Right lobe of liver (tissue), 4 donors: ENCODE results near the gene IFT27.

Source experiments
- POLR2A ChIP-seq: fragments of 450-650 bp; IDR thresholded peaks from one replicate; pipeline ENCODE4 v1.6.1; 2017; ENCODE audit warnings: antibody characterized with exemption, mild to moderate bottlenecking
- TF ChIP-seq, protein P1 (sequence below), 4 donors: fragments of 200-600 bp in 3 of 4; fragments of 450-650 bp in 1 of 4; IDR thresholded peaks; one replicate each; pipeline versions ENCODE4 v1.5.1 to v1.8.0; 2016 to 2022; ENCODE audit warnings: antibody characterized with exemption in 4 of 4, mild to moderate bottlenecking in 2 of 4
- donor health status: DM: no; HTN: no; CAD: no.
- donor health status: DM: no; HTN: no; CAD: no.
- donor health status: DM: no; HTN: yes; CAD: no.

DNA sequence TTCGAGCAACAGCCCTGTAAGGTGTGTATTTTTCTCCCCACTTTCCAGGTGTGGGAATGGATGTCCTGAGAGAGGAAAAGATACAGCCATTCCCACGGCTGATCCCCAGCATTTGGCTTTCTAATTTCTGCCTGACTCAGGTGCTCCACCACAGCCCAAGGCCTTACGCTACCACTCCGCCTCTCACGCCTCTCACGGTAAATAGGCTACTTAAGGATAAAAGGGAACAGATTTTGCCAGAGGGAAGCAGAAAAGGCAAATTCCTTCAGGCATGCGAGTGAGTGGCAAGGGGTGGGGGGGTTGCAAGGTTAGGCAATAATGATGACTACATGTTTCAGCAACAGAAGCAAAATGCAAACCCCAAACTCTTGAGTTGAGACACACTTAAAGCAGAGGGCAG, 31.7 kb upstream of the IFT27 start:
- TF ChIP-seq, protein P1, sequence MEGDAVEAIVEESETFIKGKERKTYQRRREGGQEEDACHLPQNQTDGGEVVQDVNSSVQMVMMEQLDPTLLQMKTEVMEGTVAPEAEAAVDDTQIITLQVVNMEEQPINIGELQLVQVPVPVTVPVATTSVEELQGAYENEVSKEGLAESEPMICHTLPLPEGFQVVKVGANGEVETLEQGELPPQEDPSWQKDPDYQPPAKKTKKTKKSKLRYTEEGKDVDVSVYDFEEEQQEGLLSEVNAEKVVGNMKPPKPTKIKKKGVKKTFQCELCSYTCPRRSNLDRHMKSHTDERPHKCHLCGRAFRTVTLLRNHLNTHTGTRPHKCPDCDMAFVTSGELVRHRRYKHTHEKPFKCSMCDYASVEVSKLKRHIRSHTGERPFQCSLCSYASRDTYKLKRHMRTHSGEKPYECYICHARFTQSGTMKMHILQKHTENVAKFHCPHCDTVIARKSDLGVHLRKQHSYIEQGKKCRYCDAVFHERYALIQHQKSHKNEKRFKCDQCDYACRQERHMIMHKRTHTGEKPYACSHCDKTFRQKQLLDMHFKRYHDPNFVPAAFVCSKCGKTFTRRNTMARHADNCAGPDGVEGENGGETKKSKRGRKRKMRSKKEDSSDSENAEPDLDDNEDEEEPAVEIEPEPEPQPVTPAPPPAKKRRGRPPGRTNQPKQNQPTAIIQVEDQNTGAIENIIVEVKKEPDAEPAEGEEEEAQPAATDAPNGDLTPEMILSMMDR (IDR thresholded peaks at IDR 0.05), result no peak
- TF ChIP-seq POLR2A, result no peak
